ENCODE data around the gene STAG1. TPM values are rescaled to one million over a fixed set of nuclear protein-coding genes. Genes with fewer than 3 reads are reported as not detected.

STAG1 gene
- total RNA-seq, 1 donor = 58.6 TPM

- Histone ChIP-seq H3K79me2 (ENCODE audit: insufficient read depth, low read length) (peaks cover 5% of the 10 kb centered on the region), H3K36me3 (ENCODE audit: insufficient read depth, low read length) (peaks cover 3% of the 10 kb centered on the region), H3K4me2 (ENCODE audit: insufficient read depth, low read length) (no peak overlapping the region), H4K20me1 (ENCODE audit: insufficient read depth, low read length) (no peaks in the 10 kb centered on the region), H3K27ac (ENCODE audit: low read depth, low read length) (peak overlapping the region; percentile 6), H3K27me3 (ENCODE audit: insufficient read depth, low read length) (no peaks in the 10 kb centered on the region), H2AFZ (ENCODE audit: low read length) (no peak overlapping the region), H3K4me3 (ENCODE audit: insufficient read depth, low read length) (no peak overlapping the region), H3K4me1 (ENCODE audit: insufficient read depth, low read length) (peaks cover 27% of the 10 kb centered on the region), H3K9me3 (ENCODE audit: low read depth, low read length) (no peaks in the 10 kb centered on the region)
- TF ChIP-seq CTCF (IDR thresholded peaks at IDR 0.05; ENCODE audit: extremely low read depth, low read depth, low read length) = no peak
- no peak for DNase-seq (ENCODE audit: insufficient read length, low spot score, missing footprints)
Observed at GRCh38 chr3:136547293-136547692, 204.9 kb downstream of the STAG1 start.

- Histone ChIP-seq H3K36me3 (ENCODE audit: insufficient read depth, low read length) (peaks cover 3% of the 10 kb centered on the region), H3K27me3 (ENCODE audit: insufficient read depth, low read length) (no peaks in the 10 kb centered on the region), H4K20me1 (ENCODE audit: insufficient read depth, low read length) (no peaks in the 10 kb centered on the region), H3K4me2 (ENCODE audit: insufficient read depth, low read length) (no peak overlapping the region), H3K4me1 (ENCODE audit: insufficient read depth, low read length) (peaks cover 27% of the 10 kb centered on the region), H3K9me3 (ENCODE audit: low read depth, low read length) (no peaks in the 10 kb centered on the region), H3K4me3 (ENCODE audit: insufficient read depth, low read length) (no peak overlapping the region), H2AFZ (ENCODE audit: low read length) (no peak overlapping the region), H3K79me2 (ENCODE audit: insufficient read depth, low read length) (peaks cover 5% of the 10 kb centered on the region), H3K27ac (ENCODE audit: low read depth, low read length) (no peak overlapping the region)
- peak; percentile 35 for TF ChIP-seq CTCF (IDR thresholded peaks at IDR 0.05; ENCODE audit: extremely low read depth, low read depth, low read length)
- DNase-seq (ENCODE audit: insufficient read length, low spot score, missing footprints) = no peak
Observed at GRCh38 chr3:136546720-136547119, 205.5 kb downstream of the STAG1 start.

GRCh38 chr3:136545664-136546268 lies 206.4 kb downstream of the STAG1 start:
- Histone ChIP-seq H3K36me3 (ENCODE audit: insufficient read depth, low read length) (peaks cover 3% of the 10 kb centered on the region), H3K27ac (ENCODE audit: low read depth, low read length) (peak overlapping the region; percentile 24), H3K4me1 (ENCODE audit: insufficient read depth, low read length) (peaks cover 27% of the 10 kb centered on the region), H3K4me3 (ENCODE audit: insufficient read depth, low read length) (no peak overlapping the region), H3K4me2 (ENCODE audit: insufficient read depth, low read length) (peak overlapping the region; percentile 7), H3K27me3 (ENCODE audit: insufficient read depth, low read length) (no peaks in the 10 kb centered on the region), H3K79me2 (ENCODE audit: insufficient read depth, low read length) (peaks cover 5% of the 10 kb centered on the region), H2AFZ (ENCODE audit: low read length) (peak overlapping the region; percentile 43), H3K9me3 (ENCODE audit: low read depth, low read length) (no peaks in the 10 kb centered on the region), H4K20me1 (ENCODE audit: insufficient read depth, low read length) (no peaks in the 10 kb centered on the region)
- DNase-seq (ENCODE audit: insufficient read length, low spot score, missing footprints) = peak; percentile 48
- TF ChIP-seq CTCF (IDR thresholded peaks at IDR 0.05; ENCODE audit: extremely low read depth, low read depth, low read length) = peak; percentile 49

GRCh38 chr3:136544532-136544931 lies 207.6 kb downstream of the STAG1 start:
- Histone ChIP-seq H3K4me3 (ENCODE audit: insufficient read depth, low read length) (no peak overlapping the region), H3K27ac (ENCODE audit: low read depth, low read length) (peak overlapping the region; percentile 27), H2AFZ (ENCODE audit: low read length) (no peak overlapping the region), H3K36me3 (ENCODE audit: insufficient read depth, low read length) (peaks cover 3% of the 10 kb centered on the region), H3K27me3 (ENCODE audit: insufficient read depth, low read length) (no peaks in the 10 kb centered on the region), H3K4me2 (ENCODE audit: insufficient read depth, low read length) (no peak overlapping the region), H3K4me1 (ENCODE audit: insufficient read depth, low read length) (peaks cover 27% of the 10 kb centered on the region), H4K20me1 (ENCODE audit: insufficient read depth, low read length) (no peaks in the 10 kb centered on the region), H3K9me3 (ENCODE audit: low read depth, low read length) (no peaks in the 10 kb centered on the region), H3K79me2 (ENCODE audit: insufficient read depth, low read length) (peaks cover 5% of the 10 kb centered on the region)
- TF ChIP-seq CTCF (IDR thresholded peaks at IDR 0.05; ENCODE audit: extremely low read depth, low read depth, low read length) = no peak
- no peak for DNase-seq (ENCODE audit: insufficient read length, low spot score, missing footprints)
